NCI-H2196 (cell line): Measurements from ENCODE around the gene PLOD1.
"Not testable (repeated sequence)": the region's sequence is repeated elsewhere in the genome, so short reads cannot be mapped to it uniquely, and the experiment has no call there.

Source experiments
- DNase-seq: peaks from one replicate; lab custom pipeline; 2025; ENCODE audit not compliant: unreplicated experiment; lab: John Stamatoyannopoulos, UW

PLOD1 gene

DNA sequence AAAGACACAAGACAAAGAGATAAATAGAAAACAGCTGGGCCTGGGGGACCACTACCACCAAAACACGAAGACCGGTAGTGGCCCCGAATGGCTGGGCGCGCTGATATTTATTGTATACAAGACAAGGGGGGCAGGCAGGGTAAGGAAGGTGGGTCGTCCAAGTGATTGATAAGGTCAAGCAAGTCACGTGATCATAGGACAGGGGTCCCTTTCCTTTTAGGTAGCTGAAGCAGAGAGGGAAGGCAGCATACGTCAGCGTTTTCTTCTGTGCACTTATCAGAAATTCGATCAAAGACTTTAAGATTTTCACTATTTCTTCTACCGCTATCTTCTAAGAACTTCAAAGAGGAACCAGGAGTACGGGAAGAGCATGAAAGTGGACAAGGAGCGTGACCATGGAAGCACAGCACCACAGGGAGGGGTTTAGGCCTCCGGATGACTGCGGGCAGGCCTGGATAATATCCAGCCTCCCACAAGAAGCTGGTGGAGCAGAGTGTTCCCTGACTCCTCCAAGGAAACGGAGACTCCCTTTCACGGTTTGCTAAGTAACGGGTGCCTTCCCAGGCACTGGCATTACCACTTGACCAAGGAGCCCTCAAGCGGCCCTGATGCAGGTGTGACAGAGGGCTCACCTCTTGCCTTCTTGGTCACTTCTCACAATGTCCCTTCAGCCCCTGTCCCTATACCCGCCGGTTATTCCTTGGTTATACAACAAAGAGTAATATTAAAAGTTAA is 21.9 kb upstream of the PLOD1 start:
- DNase-seq, result not testable (repeated sequence)

- DNase-seq, result no peak
Observed at GRCh38 chr1:11913291-11913690, 21.2 kb upstream of the PLOD1 start.

DNA sequence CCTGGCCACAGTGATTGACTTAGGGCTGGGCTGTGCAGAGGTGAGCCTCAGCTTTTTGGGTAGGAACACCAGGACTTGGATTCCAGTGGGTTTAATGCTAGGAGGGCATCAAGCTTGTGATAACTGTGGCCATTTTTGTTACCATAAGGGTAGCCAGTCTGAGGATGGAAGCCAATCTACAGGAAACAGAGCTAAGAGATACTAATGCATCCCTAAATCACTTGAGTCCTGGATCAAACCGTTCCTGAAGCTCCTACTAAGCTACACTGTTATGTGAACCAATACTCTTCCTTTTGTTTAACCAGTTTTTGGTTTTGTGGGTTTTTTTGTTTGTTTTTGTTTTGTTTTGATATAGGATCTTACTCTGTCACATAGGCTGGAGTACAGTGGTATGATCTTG is 20.5 kb upstream of the PLOD1 start:
- no peak for DNase-seq

GRCh38 chr1:11918799-11919519 is 15.6 kb upstream of the PLOD1 start:
- DNase-seq, result no peak

DNA sequence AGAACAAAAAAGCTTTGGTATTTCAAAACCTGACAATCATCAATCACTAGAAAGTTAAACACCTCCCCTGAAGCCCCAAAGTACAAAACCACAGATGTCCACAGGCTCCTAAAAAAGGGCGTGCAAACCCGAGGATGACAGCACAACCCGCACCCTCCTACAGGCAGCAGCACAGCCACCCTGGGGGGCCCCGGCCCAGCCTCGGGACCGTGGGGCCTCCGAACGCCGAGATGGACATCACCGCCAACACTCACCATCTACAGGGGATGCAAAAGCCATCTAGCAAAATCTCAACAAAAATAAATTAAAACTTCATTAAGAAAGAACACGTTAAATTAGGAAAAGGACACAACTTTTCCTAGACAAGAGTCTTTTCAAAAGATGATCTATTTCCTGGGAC is 14.9 kb upstream of the PLOD1 start:
- no peak for DNase-seq

DNA sequence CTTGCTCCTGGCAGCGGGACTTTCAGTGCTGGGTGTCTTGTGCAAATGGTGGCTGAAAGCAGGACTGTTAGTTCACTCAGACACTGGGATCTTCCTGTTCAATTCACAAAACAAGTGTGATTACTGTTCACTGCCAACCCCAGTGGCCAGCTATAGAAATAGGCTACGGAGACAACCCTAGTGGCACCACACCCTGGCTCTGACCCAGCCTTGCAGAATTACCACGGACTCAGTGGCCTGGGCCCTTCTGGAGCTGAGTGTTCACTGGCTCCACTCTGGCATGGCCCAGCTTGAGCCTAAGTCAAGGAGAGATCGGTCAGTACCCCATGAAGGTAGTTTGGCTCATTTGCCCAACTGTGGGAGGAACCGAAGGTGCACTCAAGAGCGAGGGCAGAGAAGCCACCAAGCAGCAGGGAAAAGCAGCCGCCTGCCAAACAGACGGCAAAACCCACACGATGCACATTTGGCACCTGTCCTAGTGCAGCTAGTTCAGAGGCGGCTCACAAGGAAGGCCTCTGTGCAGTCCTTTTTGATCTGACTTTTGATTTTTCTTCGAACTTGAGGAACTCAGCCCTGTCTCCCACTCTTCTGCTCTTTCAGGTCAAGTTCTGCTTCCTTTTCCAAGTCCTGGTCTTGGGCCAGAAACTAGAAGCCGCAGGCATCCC is 14.1 kb upstream of the PLOD1 start:
- DNase-seq, result no peak

- DNase-seq, result no peak
Observed at GRCh38 chr1:11921022-11921421, 13.5 kb upstream of the PLOD1 start.

DNA sequence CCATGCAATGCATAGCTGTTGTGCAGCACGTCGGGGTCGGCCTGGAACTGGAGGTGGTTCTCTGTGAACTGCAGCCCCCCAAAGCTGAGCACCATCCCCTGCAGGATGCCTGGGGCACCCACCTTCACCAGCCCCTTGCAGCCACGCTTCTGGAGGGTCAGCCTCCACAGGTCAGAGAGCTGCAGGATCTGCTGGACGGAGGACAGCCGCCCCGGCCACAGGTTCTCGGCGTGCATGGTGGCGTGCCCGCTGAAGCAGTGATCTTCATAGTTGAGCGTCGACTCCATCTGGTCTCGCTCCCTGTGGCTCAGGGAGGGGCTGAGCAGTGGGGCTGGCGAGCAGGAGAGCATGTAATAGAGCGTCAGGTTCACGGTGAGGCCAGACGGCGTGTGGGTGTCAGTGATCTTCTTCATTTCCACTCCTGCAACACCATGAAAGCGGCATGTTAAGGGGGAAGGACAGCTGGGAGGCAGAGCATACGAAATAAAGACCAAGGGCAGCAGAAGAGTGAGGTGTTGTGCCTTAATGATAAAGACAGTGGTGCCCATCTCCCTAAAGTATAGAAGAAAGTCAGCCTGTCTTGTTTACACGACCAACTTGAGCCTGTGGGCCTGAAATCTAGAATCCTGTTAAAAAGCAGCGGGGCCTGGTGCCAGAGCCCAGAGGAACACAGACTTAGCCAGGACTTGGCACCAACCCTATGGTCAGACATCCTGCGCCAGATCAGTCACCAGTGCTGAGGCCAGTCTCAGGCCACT is 11.3 kb upstream of the PLOD1 start:
- no peak for DNase-seq

DNA sequence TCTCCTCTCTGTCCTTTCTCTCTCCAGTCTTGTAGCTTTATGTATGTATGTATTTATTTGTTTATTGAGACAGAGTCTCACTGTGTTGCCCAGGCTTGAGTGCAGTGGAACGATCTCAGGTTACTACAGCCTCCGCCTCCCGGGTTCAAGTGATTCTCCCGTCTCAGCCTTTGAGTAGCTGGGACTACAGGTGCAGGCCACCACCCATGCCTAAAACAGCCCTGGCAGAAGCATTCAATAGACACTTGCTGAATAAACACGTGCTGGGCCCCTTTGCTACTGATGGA is 10.7 kb upstream of the PLOD1 start:
- no peak for DNase-seq

DNA sequence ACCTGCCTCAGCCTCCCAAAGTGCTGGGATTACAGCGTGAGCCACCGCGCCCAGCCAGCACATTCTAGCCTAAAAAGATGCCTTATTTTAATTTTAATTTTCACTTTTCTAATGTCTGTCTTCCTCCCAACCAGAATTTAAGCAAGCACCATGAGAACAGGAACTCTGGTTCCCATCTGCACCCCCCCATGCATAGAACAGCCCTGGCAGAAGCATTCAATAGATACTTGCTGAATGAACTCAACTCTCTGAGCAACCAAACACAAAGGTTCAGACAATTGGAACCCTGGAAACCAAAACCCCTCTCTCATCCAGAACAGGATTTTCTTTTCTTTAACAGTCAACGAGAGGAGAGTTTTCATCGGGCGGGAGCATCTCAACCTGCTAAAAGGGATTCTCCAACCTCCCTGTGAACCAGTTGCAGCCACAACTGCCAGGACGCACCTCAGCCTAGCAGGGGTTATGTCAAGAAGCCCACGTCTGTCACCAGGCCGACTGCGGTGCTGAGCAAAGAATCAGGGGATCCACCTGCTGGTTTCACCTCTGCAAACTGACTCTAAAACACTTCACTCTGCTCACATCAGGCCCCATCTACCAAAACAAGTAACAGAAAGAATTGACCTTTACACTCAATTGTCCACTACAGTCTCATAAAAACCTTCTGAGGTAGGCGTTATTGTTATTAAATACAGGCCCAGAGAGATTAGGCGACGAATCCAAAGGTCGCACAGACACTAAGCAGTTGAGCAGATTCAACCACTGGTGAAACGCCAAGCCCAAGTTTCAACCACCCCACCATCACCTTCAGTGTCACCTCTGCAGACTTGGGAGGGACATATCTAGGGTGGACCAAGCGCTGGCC is 10.0 kb upstream of the PLOD1 start:
- no peak for DNase-seq

GRCh38 chr1:11925196-11925937 is 9.2 kb upstream of the PLOD1 start:
- not testable (repeated sequence) for DNase-seq

DNA sequence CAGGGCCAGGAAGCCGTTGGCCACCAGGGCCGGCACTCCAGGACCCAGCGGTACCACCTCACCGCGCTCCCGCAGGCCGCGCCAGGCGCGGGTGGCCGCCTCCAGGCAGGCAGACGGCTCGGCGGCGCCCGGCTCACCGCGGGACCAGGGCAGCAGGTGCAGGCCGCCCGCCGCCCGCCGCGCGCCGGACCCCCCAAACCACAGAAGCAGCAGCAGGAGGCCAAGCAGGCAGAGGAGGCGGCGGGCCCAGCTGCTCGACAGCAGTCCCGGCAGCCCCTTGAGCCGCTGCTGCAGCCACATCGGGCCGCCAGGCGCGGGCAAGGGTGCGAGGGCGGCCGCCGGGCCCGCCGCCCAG is 8.6 kb upstream of the PLOD1 start:
- DNase-seq, result no peak

DNA sequence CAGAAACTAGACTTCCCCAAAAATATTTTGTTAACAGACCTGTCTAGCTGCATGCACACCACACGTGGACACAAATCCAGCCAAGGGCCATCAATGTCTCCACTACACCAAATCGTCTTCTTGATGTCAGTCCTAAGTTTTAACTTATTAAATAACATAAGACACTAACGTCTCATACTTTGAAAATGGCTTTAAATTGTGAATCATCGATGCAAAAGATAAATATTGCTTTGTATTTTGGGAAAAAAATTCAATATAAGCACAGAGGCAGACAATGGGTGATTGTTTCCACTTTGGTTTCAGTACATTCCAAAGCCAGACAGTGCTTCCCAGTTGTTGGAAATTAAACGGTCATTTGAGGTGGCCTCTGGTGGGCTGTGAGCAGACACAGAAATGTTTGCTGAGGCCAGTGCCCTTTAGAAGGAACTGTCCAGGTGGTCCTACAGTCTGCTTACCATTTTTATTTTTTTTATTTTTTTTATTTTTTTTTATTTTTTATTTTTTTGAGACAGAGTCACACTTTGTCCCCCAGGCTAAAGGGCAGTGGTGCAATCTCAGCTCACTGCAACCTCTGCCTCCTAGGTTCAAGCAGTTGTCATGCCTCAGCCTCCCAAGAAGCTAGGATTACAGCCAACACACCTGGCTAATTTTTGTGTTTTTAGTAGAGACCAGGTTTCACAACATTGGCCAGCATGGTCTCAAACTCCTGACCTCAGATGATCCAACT is 6.5 kb upstream of the PLOD1 start:
- no peak for DNase-seq

GRCh38 chr1:11929849-11930248 is 4.7 kb upstream of the PLOD1 start:
- DNase-seq, result peak; percentile 80

- DNase-seq, result no peak
Observed at GRCh38 chr1:11930571-11931445, 3.7 kb upstream of the PLOD1 start.

DNA sequence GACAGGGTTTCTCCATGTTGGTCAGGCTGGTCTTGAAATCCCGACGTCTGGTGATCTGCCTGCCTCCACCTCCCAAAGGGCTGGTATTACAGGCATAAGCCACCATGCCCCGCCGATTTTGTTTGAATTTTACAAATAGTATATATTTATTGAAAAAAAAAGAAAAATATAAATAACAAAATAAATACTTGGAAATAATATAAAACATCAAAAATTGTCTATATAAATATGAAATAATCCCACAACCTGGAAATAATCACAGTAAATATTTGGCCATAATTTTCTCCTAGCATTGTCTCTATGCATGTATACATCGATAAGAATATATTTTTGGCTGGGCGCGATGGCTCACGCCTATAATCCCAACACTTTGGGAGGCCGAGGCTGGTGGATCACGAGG is 2.7 kb upstream of the PLOD1 start:
- DNase-seq, result no peak

DNA sequence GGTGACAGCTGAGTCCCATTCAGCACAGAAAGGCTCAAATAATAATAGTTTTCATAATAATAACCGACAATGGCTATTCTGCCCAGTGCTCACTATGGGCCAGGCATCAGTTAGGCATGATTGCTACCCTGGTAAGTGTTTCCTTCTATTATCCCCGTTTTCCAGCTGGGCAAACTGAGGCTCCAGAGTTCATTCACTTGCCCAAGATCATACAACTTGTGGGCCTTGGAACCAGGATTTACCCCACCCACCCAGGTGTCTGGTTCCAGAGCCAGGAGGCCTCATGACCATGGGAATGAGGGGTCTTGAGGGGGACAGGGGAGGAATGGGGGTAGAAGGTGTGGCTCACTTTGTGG is 518 bp downstream of the PLOD1 start:
- no peak for DNase-seq

DNA sequence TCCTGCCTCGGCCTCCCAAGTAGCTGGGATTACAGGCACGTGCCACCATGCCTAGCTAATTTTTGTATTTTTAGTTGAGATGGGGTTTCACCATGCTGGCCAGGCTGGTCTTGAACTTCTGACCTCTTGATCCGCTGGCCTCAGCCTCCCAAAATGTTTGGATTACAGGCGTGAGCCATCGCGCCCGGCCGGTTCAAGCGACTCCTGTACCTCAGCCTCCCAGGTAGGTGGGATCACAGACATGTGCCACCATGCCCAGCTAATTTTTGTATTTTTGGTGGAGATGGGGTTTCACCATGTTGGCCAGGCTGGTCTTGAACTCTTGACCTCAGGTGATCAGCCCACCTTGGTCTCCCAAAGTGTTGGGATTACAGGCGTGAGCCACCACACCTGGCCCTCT is 1.2 kb downstream of the PLOD1 start:
- DNase-seq, result not testable (repeated sequence)
